ENCODE data around the gene ODAD4.

The ODAD4 gene

GRCh38 chr17:41930009-41930832 is at the start of gene ODAD4:
Gene ODAD4 (plus strand): TSS chr17:41930617. CDS start chr17:41930724, 107 bp downstream.
- peak; percentile 81 to 89 (median 87) for DNase-seq (ENCODE audit: low read depth in 2 of 3, low spot score in 2 of 3)

- DNase-seq (ENCODE audit: low read depth in 2 of 3, low spot score in 2 of 3), result no peak
These were observed 47.7 kb upstream of the ODAD4 start for GRCh38 chr17:41882756-41883155.

- no peak for DNase-seq (ENCODE audit: low read depth in 2 of 3, low spot score in 2 of 3)
These were observed 44.7 kb upstream of the ODAD4 start for GRCh38 chr17:41885733-41886132.

- no peak for DNase-seq (ENCODE audit: low read depth in 2 of 3, low spot score in 2 of 3)
These were observed 42.0 kb upstream of the ODAD4 start for GRCh38 chr17:41888332-41888965.

GRCh38 chr17:41891135-41892020 is 39.0 kb upstream of the ODAD4 start:
- no peak for DNase-seq (ENCODE audit: low read depth in 2 of 3, low spot score in 2 of 3)

- DNase-seq (ENCODE audit: low read depth in 2 of 3, low spot score in 2 of 3), result no peak
These were observed 38.4 kb upstream of the ODAD4 start for GRCh38 chr17:41892021-41892376.

GRCh38 chr17:41893384-41893783 is 37.0 kb upstream of the ODAD4 start:
- DNase-seq (ENCODE audit: low read depth in 2 of 3, low spot score in 2 of 3), result no peak

GRCh38 chr17:41894791-41895331 is 35.6 kb upstream of the ODAD4 start:
- no peak for DNase-seq (ENCODE audit: low read depth in 2 of 3, low spot score in 2 of 3)

GRCh38 chr17:41895617-41896016 is 34.8 kb upstream of the ODAD4 start:
- no peak for DNase-seq (ENCODE audit: low read depth in 2 of 3, low spot score in 2 of 3)

GRCh38 chr17:41896726-41897125 is 33.7 kb upstream of the ODAD4 start:
- DNase-seq (ENCODE audit: low read depth in 2 of 3, low spot score in 2 of 3), result no peak

GRCh38 chr17:41901646-41902045 is 28.8 kb upstream of the ODAD4 start:
- no peak for DNase-seq (ENCODE audit: low read depth in 2 of 3, low spot score in 2 of 3)

GRCh38 chr17:41904242-41904841 is 26.1 kb upstream of the ODAD4 start:
- DNase-seq (ENCODE audit: low read depth in 2 of 3, low spot score in 2 of 3), result no peak

GRCh38 chr17:41905172-41905571 is 25.2 kb upstream of the ODAD4 start:
- DNase-seq (ENCODE audit: low read depth in 2 of 3, low spot score in 2 of 3), result no peak

- DNase-seq (ENCODE audit: low read depth in 2 of 3, low spot score in 2 of 3), result no peak
These were observed 23.8 kb upstream of the ODAD4 start for GRCh38 chr17:41906465-41907184.

GRCh38 chr17:41907185-41907556 is 23.2 kb upstream of the ODAD4 start:
- no peak for DNase-seq (ENCODE audit: low read depth in 2 of 3, low spot score in 2 of 3)

- no peak for DNase-seq (ENCODE audit: low read depth in 2 of 3, low spot score in 2 of 3)
These were observed 22.5 kb upstream of the ODAD4 start for GRCh38 chr17:41907633-41908539.

- DNase-seq (ENCODE audit: low read depth in 2 of 3, low spot score in 2 of 3), result no peak
These were observed 21.3 kb upstream of the ODAD4 start for GRCh38 chr17:41909088-41909487.

- DNase-seq (ENCODE audit: low read depth in 2 of 3, low spot score in 2 of 3), result no peak
These were observed 19.6 kb upstream of the ODAD4 start for GRCh38 chr17:41910701-41911391.

GRCh38 chr17:41912925-41913324 is 17.5 kb upstream of the ODAD4 start:
- DNase-seq (ENCODE audit: low read depth in 2 of 3, low spot score in 2 of 3), result no peak

Measured in activated CD8-positive, alpha-beta memory T cell treated with anti-CD3 and anti-CD28 coated beads for 48 hours (primary cell).